ENCODE measurements around the gene LRRC43. TPM values are rescaled to one million over a fixed set of nuclear protein-coding genes. Genes with fewer than 3 reads are reported as not detected.

LRRC43 gene
- total and polyA plus RNA-seq, 7 experiments from 2014 or later = 0.34 to 2.3 (median 0.40) TPM; not detected in 4

DNA sequence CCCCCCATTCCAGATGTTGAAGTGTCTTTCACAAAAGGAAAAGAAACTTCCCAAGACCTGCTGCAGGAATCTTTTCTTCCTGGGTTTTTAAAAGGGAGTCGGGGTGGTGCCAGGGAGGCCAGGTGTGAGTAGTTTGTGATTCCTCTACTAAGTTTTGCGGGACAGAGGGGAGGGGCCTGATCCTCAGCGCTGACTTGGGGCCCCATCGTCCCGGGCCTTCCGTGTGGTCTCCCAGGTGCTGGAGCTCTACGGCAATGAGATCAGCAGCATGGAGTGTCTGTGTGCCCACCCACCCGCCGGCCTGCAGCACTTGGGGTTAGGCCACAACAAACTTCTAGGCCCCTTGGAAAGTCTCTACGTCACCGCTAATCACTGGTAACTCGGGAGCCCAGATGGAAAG lies 4.5 kb downstream of the LRRC43 start:
- Mint-ChIP-seq H3K27ac (no peak overlapping the region), H3K36me3 (no peaks in the 10 kb centered on the region), H3K27me3 (peaks cover 0 to 20% (median 0%) of the 10 kb centered on the region in 5 donors), H3K9me3 (no peaks in the 10 kb centered on the region), H3K4me3 (no peak overlapping the region), H3K4me1 (peaks cover 0 to 18% (median 6%) of the 10 kb centered on the region in 7 donors)
- H3K36me3 ChIP-seq (ENCODE audit: control insufficient read depth in 2 of 3, insufficient read depth in 3 of 3, low read length in 3 of 3) = no peaks in the 10 kb centered on the region
- CTCF ChIA-PET = interaction anchor here (0.7 kb wide), 1 partner anchor 132 kb away, joined by 3 read pairs; no protein-coding TSS in a partner anchor
- no peaks in the 10 kb centered on the region for H3K9me3 ChIP-seq (ENCODE audit: control insufficient read depth in 2 of 3, low read length in 3 of 3)
- H3K27ac ChIP-seq (ENCODE audit: low read depth, low read length) = no peak overlapping the region
- peaks cover 0 to 3% of the 10 kb centered on the region in 2 donors for H3K4me1 ChIP-seq (ENCODE audit: control insufficient read depth in 2 of 2, insufficient read depth in 2 of 2, low read length in 2 of 2)
- DNase-seq = no peak
- no peak for ATAC-seq
- no peak overlapping the region for H3K4me3 ChIP-seq (ENCODE audit: low read length)
- POLR2A ChIA-PET = no interaction called here
- no peaks in the 10 kb centered on the region for H3K27me3 ChIP-seq (ENCODE audit: control insufficient read depth in 2 of 2, insufficient read depth in 2 of 2, low read length in 2 of 2)
- intact Hi-C loops (cut with micrococcal nuclease) = no loop called here

DNA sequence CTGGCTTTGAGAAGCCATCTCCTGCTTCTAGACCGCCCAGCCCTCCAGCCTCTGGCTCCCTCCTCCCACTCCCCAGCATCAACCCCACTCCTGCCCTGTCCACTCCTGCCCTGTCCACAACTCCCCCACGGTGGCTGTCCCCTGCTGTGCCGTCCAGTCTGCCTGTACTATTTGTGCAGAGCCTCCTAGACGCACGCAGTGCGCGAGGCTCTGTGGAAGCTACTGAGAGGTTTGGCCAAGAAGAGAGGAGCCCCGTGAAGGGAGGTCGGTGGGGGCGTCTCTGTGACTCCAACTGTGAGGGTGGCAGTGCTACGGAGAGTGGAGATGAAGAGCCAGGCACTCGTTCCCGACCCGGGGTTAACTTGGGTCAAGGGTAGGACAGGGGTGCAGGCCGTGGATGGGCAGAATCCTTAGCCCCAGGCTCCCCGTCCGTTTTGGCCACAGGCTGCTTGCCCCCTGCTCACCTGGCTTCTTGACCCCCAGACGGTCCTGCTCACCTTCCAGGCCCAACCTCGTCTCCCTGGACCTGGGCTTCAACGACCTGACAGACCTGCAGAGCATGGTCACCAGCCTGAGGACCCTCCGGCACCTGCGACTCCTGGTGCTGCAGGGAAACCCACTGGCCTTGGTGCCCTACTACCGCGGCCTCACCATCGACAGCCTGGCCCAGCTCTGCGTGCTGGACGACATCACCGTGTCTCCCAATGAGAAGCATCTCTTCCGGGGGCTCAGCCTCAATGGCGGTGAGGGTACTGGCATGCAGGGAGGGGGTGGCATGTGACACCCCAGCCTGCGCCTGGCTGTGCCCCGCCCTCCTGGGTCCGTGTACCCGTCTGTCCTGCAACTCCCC lies 6.9 kb downstream of the LRRC43 start:
- ChIA-PET POLR2A (no interaction called here), CTCF (interaction anchor here (1.9 kb wide), 1 partner anchor 136 kb away, joined by 11 read pairs; no protein-coding TSS in a partner anchor)
- peaks cover 0 to 7% (median 2%) of the 10 kb centered on the region in 7 donors for H3K4me1 Mint-ChIP-seq
- Histone ChIP-seq H3K36me3 (ENCODE audit: control insufficient read depth in 2 of 3, insufficient read depth in 3 of 3, low read length in 3 of 3) (no peaks in the 10 kb centered on the region), H3K4me1 (ENCODE audit: control insufficient read depth in 2 of 2, insufficient read depth in 2 of 2, low read length in 2 of 2) (no peaks in the 10 kb centered on the region), H3K27me3 (ENCODE audit: control insufficient read depth in 2 of 2, insufficient read depth in 2 of 2, low read length in 2 of 2) (no peaks in the 10 kb centered on the region), H3K27ac (ENCODE audit: low read depth, low read length) (no peak overlapping the region), H3K4me3 (ENCODE audit: low read length) (no peak overlapping the region), H3K9me3 (ENCODE audit: control insufficient read depth in 2 of 3, low read length in 3 of 3) (no peaks in the 10 kb centered on the region)
- intact Hi-C loops (cut with micrococcal nuclease) = loop anchor here (2.0 kb wide), 2 partner anchors 29 to 67 kb away; no protein-coding TSS in a partner anchor
- no peak overlapping the region for H3K27ac Mint-ChIP-seq
- no peak for ATAC-seq
- peaks cover 0 to 6% (median 0%) of the 10 kb centered on the region in 5 donors for H3K27me3 Mint-ChIP-seq
- no peak overlapping the region for H3K4me3 Mint-ChIP-seq
- DNase-seq = no peak
- H3K9me3 Mint-ChIP-seq = peaks cover 0 to 2% (median 0%) of the 10 kb centered on the region in 11 donors
- no peaks in the 10 kb centered on the region for H3K36me3 Mint-ChIP-seq

DNA sequence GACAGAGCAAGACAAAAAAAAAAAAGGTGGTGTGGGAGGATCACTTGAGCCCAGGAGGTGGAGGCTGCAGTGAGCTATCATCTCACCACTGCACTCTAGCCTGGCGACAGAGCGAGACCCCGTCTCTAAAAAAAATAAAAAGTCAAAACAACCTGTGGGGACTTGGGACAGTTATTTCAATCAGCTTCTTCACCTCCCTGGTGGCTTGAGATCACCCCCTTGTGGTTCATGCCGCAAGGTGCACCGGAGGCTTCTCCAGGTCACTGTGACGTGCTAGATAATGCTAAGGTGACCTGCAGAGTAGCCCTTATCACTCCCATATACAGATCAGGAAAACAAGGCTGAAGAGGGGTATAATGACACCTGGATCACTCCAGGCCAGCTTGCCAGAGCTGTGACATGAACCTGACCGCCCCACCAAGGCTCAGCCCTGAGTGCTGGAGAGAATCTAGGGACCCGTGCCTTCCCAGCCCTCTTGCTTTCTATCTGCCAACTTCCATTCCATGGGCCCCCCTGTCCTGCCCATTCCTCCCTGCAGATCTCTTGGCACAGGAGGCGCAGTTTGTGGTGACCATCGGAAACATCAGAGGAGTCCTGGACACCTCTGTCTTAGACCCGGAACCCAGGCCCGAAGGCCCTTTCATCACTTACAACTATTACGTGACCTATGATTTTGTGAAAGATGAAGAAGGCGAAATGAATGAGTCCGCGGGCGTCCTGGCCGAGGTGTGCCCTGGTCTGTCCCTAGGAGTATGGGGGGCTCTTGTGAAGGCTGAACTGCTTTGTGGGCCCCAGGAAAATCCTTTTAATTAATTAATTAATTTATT lies 8.1 kb downstream of the LRRC43 start:
- Histone ChIP-seq H3K27me3 (ENCODE audit: control insufficient read depth in 2 of 2, insufficient read depth in 2 of 2, low read length in 2 of 2) (no peaks in the 10 kb centered on the region), H3K4me1 (ENCODE audit: control insufficient read depth in 2 of 2, insufficient read depth in 2 of 2, low read length in 2 of 2) (no peaks in the 10 kb centered on the region), H3K36me3 (ENCODE audit: control insufficient read depth in 2 of 3, insufficient read depth in 3 of 3, low read length in 3 of 3) (no peaks in the 10 kb centered on the region), H3K27ac (ENCODE audit: low read depth, low read length) (no peak overlapping the region), H3K9me3 (ENCODE audit: control insufficient read depth in 2 of 3, low read length in 3 of 3) (no peaks in the 10 kb centered on the region), H3K4me3 (ENCODE audit: low read length) (no peak overlapping the region)
- DNase-seq (peak in 8 of 9 donors; percentile 29 to 70 (median 55)), ATAC-seq (peak; percentile 89)
- Mint-ChIP-seq H3K4me3 (no peak overlapping the region), H3K4me1 (peaks cover 0 to 6% (median 0%) of the 10 kb centered on the region in 7 donors), H3K27ac (no peak overlapping the region), H3K9me3 (peaks cover 0 to 8% (median 3%) of the 10 kb centered on the region in 11 donors), H3K36me3 (peaks cover 0 to 7% (median 5%) of the 10 kb centered on the region in 5 donors), H3K27me3 (peaks cover 0 to 12% (median 0%) of the 10 kb centered on the region in 5 donors)
- intact Hi-C loops (cut with micrococcal nuclease) = loop anchor here (1.0 to 2.0 kb wide), 5 partner anchors 30 to 274 kb away; no protein-coding TSS in a partner anchor
- ChIA-PET CTCF (interaction anchor here (0.6 to 1.9 kb wide), 3 partner anchors 45 to 155 kb away, joined by 3 to 11 read pairs (median 6); no protein-coding TSS in a partner anchor), POLR2A (no interaction called here)

DNA sequence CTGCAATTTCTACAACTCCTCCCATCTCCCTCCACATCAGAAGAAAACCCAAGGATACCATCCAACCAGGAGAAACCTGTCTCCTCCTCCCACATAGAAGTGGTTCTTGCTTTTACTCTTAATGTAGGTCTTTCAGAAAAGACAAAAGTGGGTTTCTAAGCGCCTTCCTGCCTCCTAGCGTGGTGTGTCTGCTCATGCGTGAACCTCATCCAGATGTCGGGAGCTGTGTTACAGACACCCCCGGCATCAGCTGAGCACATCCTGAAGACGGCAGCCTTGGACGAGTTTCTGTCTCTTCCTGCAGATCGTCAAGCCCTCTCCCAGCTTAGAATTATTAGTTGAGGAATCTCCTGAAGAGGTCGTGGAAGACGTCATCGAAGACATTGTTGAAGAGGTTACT lies 9.5 kb downstream of the LRRC43 start:
- no peak for DNase-seq
- H3K4me1 Mint-ChIP-seq = peaks cover 0 to 6% (median 1%) of the 10 kb centered on the region in 7 donors
- Histone ChIP-seq H3K4me1 (ENCODE audit: control insufficient read depth in 2 of 2, insufficient read depth in 2 of 2, low read length in 2 of 2) (no peaks in the 10 kb centered on the region), H3K36me3 (ENCODE audit: control insufficient read depth in 2 of 3, insufficient read depth in 3 of 3, low read length in 3 of 3) (no peaks in the 10 kb centered on the region), H3K27me3 (ENCODE audit: control insufficient read depth in 2 of 2, insufficient read depth in 2 of 2, low read length in 2 of 2) (no peaks in the 10 kb centered on the region), H3K27ac (ENCODE audit: low read depth, low read length) (no peak overlapping the region), H3K9me3 (ENCODE audit: control insufficient read depth in 2 of 3, low read length in 3 of 3) (no peaks in the 10 kb centered on the region), H3K4me3 (ENCODE audit: low read length) (no peak overlapping the region)
- no peak overlapping the region for H3K27ac Mint-ChIP-seq
- no peak overlapping the region for H3K4me3 Mint-ChIP-seq
- ChIA-PET CTCF (no interaction called here), POLR2A (no interaction called here)
- peaks cover 0 to 9% (median 3%) of the 10 kb centered on the region in 11 donors for H3K9me3 Mint-ChIP-seq
- intact Hi-C loops (cut with micrococcal nuclease) = no loop called here
- peaks cover 0 to 18% (median 2%) of the 10 kb centered on the region in 5 donors for H3K27me3 Mint-ChIP-seq
- no peak for ATAC-seq
- H3K36me3 Mint-ChIP-seq = peaks cover 0 to 7% (median 5%) of the 10 kb centered on the region in 5 donors

DNA sequence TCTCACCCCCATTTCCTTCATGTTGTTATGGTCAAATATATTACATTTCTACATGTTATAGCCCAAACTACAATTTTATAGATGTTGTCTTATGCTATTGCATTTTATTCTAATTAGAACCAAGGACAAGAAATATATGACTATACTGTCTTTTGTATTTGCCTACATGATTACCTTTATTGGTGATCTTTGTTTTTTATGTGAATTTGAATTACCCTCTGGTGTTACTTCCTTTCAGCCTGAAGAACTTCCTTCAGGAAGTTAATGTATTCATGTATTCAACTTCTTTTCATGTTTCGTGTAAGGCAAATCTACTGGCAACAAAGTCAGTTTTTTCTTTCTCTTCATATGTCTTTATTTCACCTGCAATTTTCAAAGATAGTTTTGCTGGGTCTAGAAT lies 11.9 kb downstream of the LRRC43 start:
- ChIA-PET POLR2A (no interaction called here), CTCF (no interaction called here)
- Mint-ChIP-seq H3K36me3 (peaks cover 0 to 7% (median 5%) of the 10 kb centered on the region in 5 donors), H3K9me3 (peaks cover 0 to 9% (median 3%) of the 10 kb centered on the region in 11 donors), H3K27ac (no peak overlapping the region), H3K4me3 (no peak overlapping the region), H3K4me1 (peaks cover 0 to 6% (median 4%) of the 10 kb centered on the region in 7 donors), H3K27me3 (peaks cover 0 to 24% (median 12%) of the 10 kb centered on the region in 5 donors)
- DNase-seq (no peak), ATAC-seq (no peak)
- no peaks in the 10 kb centered on the region for H3K9me3 ChIP-seq (ENCODE audit: control insufficient read depth in 2 of 3, low read length in 3 of 3)
- peaks cover 0 to 3% of the 10 kb centered on the region in 2 donors for H3K27me3 ChIP-seq (ENCODE audit: control insufficient read depth in 2 of 2, insufficient read depth in 2 of 2, low read length in 2 of 2)
- no peaks in the 10 kb centered on the region for H3K4me1 ChIP-seq (ENCODE audit: control insufficient read depth in 2 of 2, insufficient read depth in 2 of 2, low read length in 2 of 2)
- H3K4me3 ChIP-seq (ENCODE audit: low read length) = no peak overlapping the region
- H3K36me3 ChIP-seq (ENCODE audit: control insufficient read depth in 2 of 3, insufficient read depth in 3 of 3, low read length in 3 of 3) = no peaks in the 10 kb centered on the region
- H3K27ac ChIP-seq (ENCODE audit: low read depth, low read length) = no peak overlapping the region
- intact Hi-C loops (cut with micrococcal nuclease) = no loop called here

DNA sequence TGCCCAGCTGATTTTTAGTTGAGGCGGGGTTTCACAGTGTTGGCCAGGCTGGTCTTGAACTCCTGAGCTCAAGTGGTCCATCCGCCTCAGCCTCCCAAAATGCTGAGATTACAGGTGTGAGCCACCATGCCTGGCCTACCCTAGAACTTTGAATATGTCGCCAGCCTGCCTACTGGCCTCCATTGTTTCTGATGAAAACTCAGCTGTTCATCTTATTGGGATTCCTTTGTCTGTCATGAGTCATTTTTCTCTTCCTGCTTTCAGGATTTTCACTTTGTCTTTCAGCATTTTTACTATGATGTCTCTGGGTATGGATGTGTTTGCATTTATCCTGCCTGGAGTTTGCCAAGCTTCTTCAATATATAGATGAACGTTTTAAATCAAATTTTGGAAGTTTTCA lies 12.5 kb downstream of the LRRC43 start:
- DNase-seq = no peak
- ChIA-PET POLR2A (interaction anchor here (0.6 kb wide), 1 partner anchor 14 kb away, joined by 3 read pairs; no protein-coding TSS in a partner anchor), CTCF (interaction anchor here (0.6 kb wide), 1 partner anchor 142 kb away, joined by 3 read pairs; no protein-coding TSS in a partner anchor)
- H3K4me1 Mint-ChIP-seq = peaks cover 0 to 6% (median 4%) of the 10 kb centered on the region in 7 donors
- Histone ChIP-seq H3K27ac (ENCODE audit: low read depth, low read length) (no peak overlapping the region), H3K9me3 (ENCODE audit: control insufficient read depth in 2 of 3, low read length in 3 of 3) (no peaks in the 10 kb centered on the region), H3K36me3 (ENCODE audit: control insufficient read depth in 2 of 3, insufficient read depth in 3 of 3, low read length in 3 of 3) (no peaks in the 10 kb centered on the region), H3K4me1 (ENCODE audit: control insufficient read depth in 2 of 2, insufficient read depth in 2 of 2, low read length in 2 of 2) (no peaks in the 10 kb centered on the region), H3K27me3 (ENCODE audit: control insufficient read depth in 2 of 2, insufficient read depth in 2 of 2, low read length in 2 of 2) (peaks cover 0 to 3% of the 10 kb centered on the region in 2 donors), H3K4me3 (ENCODE audit: low read length) (no peak overlapping the region)
- H3K27ac Mint-ChIP-seq = no peak overlapping the region
- H3K4me3 Mint-ChIP-seq = no peak overlapping the region
- H3K36me3 Mint-ChIP-seq = peaks cover 0 to 7% (median 5%) of the 10 kb centered on the region in 5 donors
- intact Hi-C loops (cut with micrococcal nuclease) = no loop called here
- no peak for ATAC-seq
- peaks cover 0 to 9% (median 3%) of the 10 kb centered on the region in 11 donors for H3K9me3 Mint-ChIP-seq
- H3K27me3 Mint-ChIP-seq = peaks cover 0 to 28% (median 12%) of the 10 kb centered on the region in 5 donors

Data from naive thymus-derived CD4-positive, alpha-beta T cell (primary cell).